H1 (cell line): Measurements from ENCODE around the gene RBM19. TPM values are rescaled to one million over a fixed set of nuclear protein-coding genes. Genes with fewer than 3 reads are reported as not detected.

Experiments
- CTCF ChIP-seq, 3 experiments: IDR thresholded peaks; 1 replicate in 2 of 3; 2 replicates in 1 of 3; pipeline versions ENCODE4 v1.5.1 to v1.6.1; 2011; ENCODE audit warnings: low read length in 3 of 3, mild to moderate bottlenecking in 3 of 3, inconsistent platforms in 2 of 3, low read depth in 1 of 3, moderate library complexity in 1 of 3; ENCODE audit not compliant: insufficient read depth in 1 of 3; ENCODE audit errors: control extremely low read depth in 1 of 3
- polyA plus RNA-seq, 7 experiments: library from polyadenylated mRNA; depleted of rRNA in 3 of 7; stranded (reverse) in 5 of 7; unstranded in 2 of 7; fragments of >200 nt in 5 of 7; fragments of 200-250 nt in 2 of 7; gene quantifications; 1 replicate in 5 of 7; 2 replicates in 1 of 7; 4 replicates in 1 of 7; pipeline versions ENCODE4 v1.2.1 to v1.2.3, GENCODE V29; 2011 to 2013; ENCODE audit warnings: missing spikeins in 2 of 7, mixed read lengths in 2 of 7
- total RNA-seq: library from RNA; stranded (reverse); fragmentation: NEBNext Ultra II Directional; extraction: Animal tissue kit (Norgen Biotek cat#: 25700); gene quantifications from 2 replicates; pipeline ENCODE4 v1.2.1, GENCODE V29; 2021

Gene RBM19
- total and polyA plus RNA-seq, 2 of the 8 experiments (the other 6 are each of a cell fraction or from before 2014, with no cell fraction given): 23.4 to 61.9 TPM

DNA sequence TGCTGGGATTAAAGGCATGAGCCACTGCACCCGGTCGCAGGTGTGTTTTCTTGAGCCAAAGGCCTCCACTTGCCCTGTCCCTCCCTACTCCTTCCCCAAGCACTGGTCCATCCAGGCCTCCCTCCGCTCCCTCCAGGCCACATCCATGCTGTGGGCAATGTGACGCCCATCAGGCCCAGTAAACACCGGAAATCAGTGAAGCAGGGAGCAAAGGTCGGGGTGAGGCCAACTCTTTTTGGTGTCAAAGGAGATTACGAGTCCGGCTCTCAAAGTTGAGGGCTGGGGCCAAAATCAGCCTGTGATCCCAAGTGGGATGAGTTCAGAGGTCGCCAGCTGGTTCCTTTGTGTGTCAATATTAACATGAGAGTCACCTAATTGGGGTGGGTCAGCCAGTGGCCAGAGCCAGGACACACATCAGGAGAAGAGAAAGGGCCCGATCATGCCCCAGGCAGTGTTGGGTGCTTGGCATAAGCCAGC lies 195.7 kb downstream of the RBM19 start (continued):
- no peak for TF ChIP-seq CTCF (IDR thresholded peaks at IDR 0.05; ENCODE audit: control extremely low read depth in 1 of 3, insufficient read depth in 1 of 3, low read depth in 1 of 3, low read length in 3 of 3)
